ENCODE data around the gene KIAA2012.

The KIAA2012 gene

GRCh38 chr2:202043475-202043874, 29.6 kb upstream of the KIAA2012 start:
- no peak for DNase-seq

- DNase-seq: no peak
Observed at GRCh38 chr2:202044777-202045176, 28.3 kb upstream of the KIAA2012 start.

GRCh38 chr2:202046572-202046971, 26.5 kb upstream of the KIAA2012 start:
- no peak for DNase-seq

GRCh38 chr2:202049092-202049728, 23.8 kb upstream of the KIAA2012 start:
- no peak for DNase-seq

GRCh38 chr2:202049840-202050239, 23.2 kb upstream of the KIAA2012 start:
- DNase-seq: peak; percentile 76

GRCh38 chr2:202050652-202051051, 22.4 kb upstream of the KIAA2012 start:
- DNase-seq: no peak

- no peak for DNase-seq
Observed at GRCh38 chr2:202051499-202052161, 21.4 kb upstream of the KIAA2012 start.

- no peak for DNase-seq
Observed at GRCh38 chr2:202052235-202052634, 20.8 kb upstream of the KIAA2012 start.

GRCh38 chr2:202054679-202055078, 18.4 kb upstream of the KIAA2012 start:
- no peak for DNase-seq

- peak; percentile 47 for DNase-seq
Observed at GRCh38 chr2:202056611-202057010, 16.4 kb upstream of the KIAA2012 start.

GRCh38 chr2:202060218-202060617, 12.8 kb upstream of the KIAA2012 start:
- no peak for DNase-seq

- DNase-seq: no peak
Observed at GRCh38 chr2:202061695-202062094, 11.4 kb upstream of the KIAA2012 start.

GRCh38 chr2:202064171-202064880, 8.7 kb upstream of the KIAA2012 start:
- DNase-seq: no peak

- no peak for DNase-seq
Observed at GRCh38 chr2:202064881-202065230, 8.2 kb upstream of the KIAA2012 start.

- DNase-seq: no peak
Observed at GRCh38 chr2:202065876-202066275, 7.2 kb upstream of the KIAA2012 start.

- DNase-seq: no peak
Observed at GRCh38 chr2:202066875-202067274, 6.2 kb upstream of the KIAA2012 start.

GRCh38 chr2:202067589-202067988, 5.5 kb upstream of the KIAA2012 start:
- no peak for DNase-seq

- DNase-seq: peak; percentile 81
Observed at GRCh38 chr2:202069170-202070067, 3.6 kb upstream of the KIAA2012 start.

GRCh38 chr2:202071107-202071506, 1.9 kb upstream of the KIAA2012 start:
- DNase-seq: no peak

GRCh38 chr2:202072226-202072625, 829 bp upstream of the KIAA2012 start:
- peak; percentile 11 for DNase-seq

GRCh38 chr2:202074324-202074723, 1.3 kb downstream of the KIAA2012 start:
- DNase-seq: no peak

- DNase-seq: no peak
Observed at GRCh38 chr2:202079310-202079709, 6.3 kb downstream of the KIAA2012 start.

GRCh38 chr2:202084265-202084664, 11.2 kb downstream of the KIAA2012 start:
- DNase-seq: no peak

Measured in hematopoietic multipotent progenitor cell treated with erythropoietin and hydrocortisone succinate and interleukin-3 and kit ligand, for 8 days (in vitro differentiated cells).